Measurements from ENCODE around the gene VPS26B.
"Not testable (repeated sequence)": the region's sequence is repeated elsewhere in the genome, so short reads cannot be mapped to it uniquely, and the experiment has no call there.

VPS26B gene

GRCh38 chr11:134283461-134284230 is 59.2 kb downstream of the VPS26B start:
- DNase-seq, result no peak

GRCh38 chr11:134284349-134284748 is 59.9 kb downstream of the VPS26B start:
- DNase-seq, result not testable (repeated sequence)

GRCh38 chr11:134287561-134287960 is 63.1 kb downstream of the VPS26B start:
- DNase-seq, result no peak

GRCh38 chr11:134288486-134288885 is 64.0 kb downstream of the VPS26B start:
- DNase-seq, result no peak

- no peak for DNase-seq
Measured at GRCh38 chr11:134289167-134289566, 64.7 kb downstream of the VPS26B start.

- DNase-seq, result no peak
Measured at GRCh38 chr11:134289789-134290188, 65.3 kb downstream of the VPS26B start.

GRCh38 chr11:134290646-134291045 is 66.2 kb downstream of the VPS26B start:
- DNase-seq, result no peak

- DNase-seq, result no peak
Measured at GRCh38 chr11:134291196-134291595, 66.7 kb downstream of the VPS26B start.

- DNase-seq, result no peak
Measured at GRCh38 chr11:134292661-134293060, 68.2 kb downstream of the VPS26B start.

- DNase-seq, result no peak
Measured at GRCh38 chr11:134293119-134294113, 68.9 kb downstream of the VPS26B start.

GRCh38 chr11:134294664-134295063 is 70.2 kb downstream of the VPS26B start:
- DNase-seq, result no peak
